HG02870 (cell line): ENCODE data around the gene NT5C2.
A peak's percentile ranks its signal among the peaks of the same experiment; 100 is the strongest.

Experiments used
- ATAC-seq: cut with Tn5 transposase; IDR thresholded peaks from one replicate; pipeline ENCODE4 v1.9.1; 2021; ENCODE audit warnings: mild to moderate bottlenecking, moderate library complexity; ENCODE audit not compliant: unreplicated experiment

The NT5C2 gene

DNA sequence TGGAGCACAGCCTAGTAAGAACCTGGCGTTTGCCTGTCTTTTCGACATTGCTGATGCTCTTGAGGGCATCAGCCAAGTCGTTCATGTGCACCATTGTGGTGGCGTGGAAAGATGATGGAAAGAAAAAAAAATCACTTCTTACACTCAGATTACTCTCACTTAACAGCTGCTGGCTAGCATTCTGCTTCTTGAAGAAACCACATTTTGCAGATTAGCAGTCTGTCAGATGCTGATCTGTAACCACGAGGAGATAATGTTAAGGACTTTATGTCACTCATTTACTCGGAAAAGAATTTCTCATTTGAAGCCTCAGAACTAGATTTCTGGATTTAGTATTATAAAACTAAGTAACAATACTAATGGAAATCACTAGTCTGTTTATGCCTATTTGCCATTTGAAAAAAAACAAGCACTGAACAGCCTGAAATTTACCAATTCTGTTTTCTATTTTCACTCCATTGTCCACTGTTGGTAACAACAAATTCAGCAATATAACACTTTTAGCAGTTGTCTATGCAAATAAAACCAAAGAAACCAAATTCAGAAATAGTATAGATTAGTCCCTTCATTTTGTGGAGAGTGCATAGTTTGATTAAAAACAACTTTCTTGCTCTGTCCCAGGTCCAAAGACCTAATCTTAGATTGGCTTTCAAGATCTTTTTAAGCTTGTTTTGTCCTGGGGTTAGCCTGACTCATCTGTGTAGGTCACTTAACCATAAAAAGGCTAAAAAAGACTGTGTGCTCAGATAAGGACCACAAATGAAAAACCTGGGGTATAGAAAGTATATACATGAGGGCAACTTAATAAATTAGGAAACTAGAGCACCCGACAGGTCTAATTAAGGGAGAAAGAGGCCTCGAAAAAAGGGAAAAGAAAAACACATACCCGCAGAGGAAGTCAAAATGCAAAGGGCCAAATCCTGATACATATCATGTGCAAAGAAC lies 67.5 kb downstream of the NT5C2 start:
- peak; percentile 91 for ATAC-seq

DNA sequence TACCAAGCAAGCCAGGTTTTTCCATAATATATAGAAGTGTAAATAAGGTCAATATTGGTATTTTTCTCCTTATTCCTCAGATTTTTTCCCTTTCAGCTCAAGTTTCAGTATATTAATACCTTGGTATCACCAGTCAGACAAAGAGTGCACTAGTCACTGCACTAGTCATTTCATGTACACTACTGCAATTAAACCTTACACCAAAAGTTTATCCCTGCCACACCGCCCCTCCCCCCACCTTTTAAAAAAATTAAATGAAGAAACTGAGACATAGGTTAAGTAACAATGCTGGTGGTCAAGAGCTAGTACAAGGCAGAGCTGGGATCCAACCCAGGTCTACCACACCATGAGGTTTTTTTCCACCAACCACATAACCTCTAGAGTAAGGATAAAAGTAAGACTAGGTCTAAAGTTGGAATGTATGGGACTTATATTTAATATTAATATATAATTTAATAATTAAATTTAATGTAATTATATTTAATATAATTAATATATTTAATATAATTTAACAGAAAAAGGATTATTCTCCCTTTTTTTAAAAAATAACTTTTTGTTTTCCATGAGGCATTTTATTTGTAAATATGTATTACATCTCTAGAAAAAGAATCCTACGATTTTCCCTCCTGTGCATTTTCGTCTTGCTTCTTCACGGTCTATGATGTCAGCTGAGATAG lies 68.5 kb downstream of the NT5C2 start:
- no peak for ATAC-seq

- ATAC-seq = no peak
Observed at GRCh38 chr10:103123282-103124024, 69.6 kb downstream of the NT5C2 start.

- ATAC-seq = no peak
Observed at GRCh38 chr10:103120977-103121735, 71.9 kb downstream of the NT5C2 start.

- no peak for ATAC-seq
Observed at GRCh38 chr10:103120546-103120945, 72.5 kb downstream of the NT5C2 start.

DNA sequence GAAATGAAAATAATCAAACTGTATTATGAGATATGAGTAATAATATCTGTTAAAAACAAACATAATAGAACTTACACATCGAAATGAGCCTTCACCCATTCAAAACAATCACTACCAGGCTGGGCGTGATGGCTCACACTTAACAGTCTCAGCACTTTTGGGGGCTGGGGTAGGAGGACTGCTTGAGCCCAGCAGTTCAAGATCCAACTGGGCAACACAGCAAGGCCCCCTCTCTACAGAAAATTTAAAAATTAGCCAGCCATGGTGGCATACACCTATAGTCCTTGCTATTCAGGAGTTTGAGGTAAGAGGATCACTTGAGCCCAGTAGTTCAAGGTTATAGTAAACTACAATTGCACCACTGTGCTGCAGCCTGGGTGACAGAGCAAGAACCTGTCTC lies 75.8 kb downstream of the NT5C2 start:
- no peak for ATAC-seq

- no peak for ATAC-seq
Observed at GRCh38 chr10:103114876-103115275, 78.2 kb downstream of the NT5C2 start.

DNA sequence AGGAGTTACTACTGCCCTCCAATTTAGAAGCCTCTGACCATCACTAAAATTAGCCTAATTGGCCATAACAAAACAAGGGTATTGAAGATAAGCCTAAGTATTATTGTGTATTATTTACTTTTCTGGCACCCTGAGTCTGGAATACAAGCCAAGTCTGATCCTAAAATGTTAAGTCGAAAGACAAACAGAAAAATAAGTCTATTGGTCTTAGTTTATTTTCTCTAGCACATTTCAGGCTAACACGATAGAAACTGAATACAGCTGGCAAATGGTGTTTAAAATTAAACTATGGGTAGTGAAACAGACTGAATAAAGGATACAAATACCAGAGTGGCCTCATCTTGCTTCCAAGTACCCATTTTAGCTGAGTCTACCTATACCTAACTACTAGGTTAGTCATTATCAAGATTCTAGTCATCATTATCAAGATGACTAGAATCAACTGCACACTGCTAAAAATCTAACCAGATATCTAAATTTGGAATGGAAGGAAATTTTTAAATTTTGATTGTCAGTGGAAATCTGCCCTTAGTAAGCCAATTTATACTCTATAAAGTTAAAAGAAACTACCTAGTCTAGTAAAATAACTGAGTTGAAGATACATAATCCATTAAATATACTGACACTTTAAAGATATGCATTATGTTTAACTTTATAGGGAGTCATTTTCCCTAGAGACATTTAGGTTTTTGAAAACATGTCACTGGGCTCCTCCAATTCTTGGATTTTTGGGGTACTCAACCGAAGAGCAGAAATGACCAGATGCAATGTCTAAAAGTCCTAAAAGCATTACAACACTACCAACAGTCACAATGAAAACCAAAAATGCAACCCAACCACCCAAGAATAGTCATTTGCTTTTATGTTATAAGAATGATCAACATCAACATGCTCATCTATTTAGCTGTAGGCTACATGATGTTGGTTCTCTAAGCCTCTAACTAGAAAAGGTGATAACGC lies 80.9 kb downstream of the NT5C2 start:
- ATAC-seq = peak; percentile 50

DNA sequence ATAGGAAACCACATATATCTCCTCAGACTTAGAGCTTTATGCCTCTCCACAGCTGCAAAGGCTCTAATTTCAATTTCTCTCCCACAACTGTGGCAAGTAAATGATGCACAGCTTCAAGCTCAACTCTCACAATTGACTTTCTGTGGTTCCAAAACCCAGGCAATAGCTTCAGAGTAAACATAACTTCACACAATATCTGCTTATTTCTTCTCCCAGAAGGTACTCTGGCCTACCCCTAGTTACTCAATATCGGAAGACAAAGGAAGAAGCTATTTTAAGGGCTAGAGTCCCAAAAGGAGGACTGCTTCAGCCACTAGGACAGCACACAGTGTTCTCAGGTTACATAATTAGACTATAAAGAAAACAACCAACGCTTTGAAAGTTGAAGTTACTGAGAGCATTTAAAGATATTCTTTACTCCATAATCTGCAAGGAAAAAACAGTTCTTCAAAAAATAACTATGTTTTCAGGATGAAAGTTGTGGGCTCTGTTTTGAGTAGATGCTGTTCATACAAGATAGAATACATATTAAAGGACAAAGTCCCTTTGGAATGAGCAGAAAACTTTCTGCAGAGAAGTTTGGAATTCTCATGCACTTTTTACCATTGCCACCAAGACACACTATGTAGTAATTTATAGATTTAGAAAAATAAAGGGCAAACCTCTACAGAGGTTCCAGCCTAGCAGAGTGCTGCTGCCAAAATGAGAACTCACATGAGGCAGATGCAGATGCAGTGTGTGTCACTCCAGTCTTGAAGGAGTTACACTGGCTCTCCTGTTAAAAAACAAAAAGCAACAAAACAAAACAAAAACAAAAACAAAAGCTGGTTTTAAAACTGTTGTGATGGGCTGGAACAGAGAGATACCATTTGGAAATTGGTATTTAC lies 81.8 kb downstream of the NT5C2 start:
- peak; percentile 62 for ATAC-seq

DNA sequence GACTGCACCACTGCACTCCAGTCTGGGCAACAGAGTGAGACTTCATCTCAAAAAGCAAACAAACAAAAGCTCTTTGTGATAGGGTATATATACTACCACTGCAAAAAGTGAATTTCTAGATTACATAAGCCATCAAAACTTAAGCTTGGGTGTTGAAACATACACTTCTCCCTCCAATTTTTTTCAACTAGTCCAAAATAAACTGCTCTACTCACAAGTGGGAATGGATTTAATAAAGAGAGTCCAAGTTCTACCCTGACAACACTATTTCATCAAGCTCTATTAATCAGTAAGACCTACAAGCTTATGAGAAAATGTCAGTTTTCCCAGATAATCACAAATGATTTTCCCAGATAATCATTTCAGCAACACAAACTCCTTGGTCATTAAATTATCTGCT lies 82.7 kb downstream of the NT5C2 start:
- ATAC-seq = no peak

- ATAC-seq = no peak
Observed at GRCh38 chr10:103109821-103110220, 83.3 kb downstream of the NT5C2 start.

DNA sequence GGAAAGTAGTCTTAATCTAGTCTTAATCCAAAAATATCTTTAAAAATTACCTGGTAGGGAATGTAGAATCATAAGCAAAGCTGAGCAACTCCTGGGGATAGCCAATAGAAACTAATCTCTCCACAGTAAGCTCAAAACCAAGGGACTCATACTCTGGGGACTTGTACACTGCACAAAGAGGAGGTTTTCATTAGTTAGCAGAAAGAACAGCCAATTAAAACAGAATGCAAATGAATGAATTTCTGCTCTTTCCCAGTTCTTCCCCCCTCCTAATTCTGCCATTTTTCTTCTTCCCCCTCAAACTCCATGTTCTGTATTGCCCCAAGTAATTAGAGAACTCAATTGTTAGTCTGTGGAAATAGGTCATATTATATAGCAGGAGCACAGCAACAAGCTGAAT lies 86.5 kb downstream of the NT5C2 start:
- no peak for ATAC-seq

DNA sequence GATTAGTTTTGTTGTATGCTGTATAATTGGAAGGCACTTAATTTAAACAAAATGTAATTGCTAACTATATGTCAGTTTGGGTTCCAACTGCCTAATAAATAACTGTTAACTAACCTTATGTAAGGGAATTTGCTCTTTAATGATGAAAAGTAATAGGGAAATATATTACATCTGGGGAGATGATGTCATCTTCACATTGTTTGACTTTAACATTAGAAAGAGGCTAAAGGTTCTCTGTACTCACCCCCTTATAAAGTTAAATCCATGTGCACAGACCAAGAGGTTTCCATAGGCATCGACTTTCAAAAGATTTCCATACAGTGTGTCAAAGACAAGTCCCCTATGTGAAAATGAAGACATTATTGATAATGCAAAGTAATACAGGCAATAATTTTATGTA lies 87.6 kb downstream of the NT5C2 start:
- no peak for ATAC-seq

DNA sequence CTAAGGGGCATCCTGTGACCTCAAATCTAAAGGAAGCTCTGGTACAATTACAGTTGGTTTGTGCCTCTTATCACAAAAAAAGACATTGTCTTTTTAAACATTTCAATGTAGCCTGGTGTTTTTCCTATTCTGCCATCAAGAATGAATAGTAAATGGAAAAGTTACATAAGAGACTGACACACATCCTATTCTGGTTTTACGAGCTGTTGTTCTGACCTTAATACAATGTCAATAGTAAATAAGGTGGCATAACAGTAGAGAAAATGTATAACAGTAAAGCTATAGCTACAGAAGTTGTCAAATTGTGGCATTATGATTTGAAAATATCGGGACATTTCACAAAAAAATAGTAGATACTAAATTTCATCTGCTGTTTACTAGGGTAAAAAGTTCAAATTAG lies 88.4 kb downstream of the NT5C2 start:
- no peak for ATAC-seq

DNA sequence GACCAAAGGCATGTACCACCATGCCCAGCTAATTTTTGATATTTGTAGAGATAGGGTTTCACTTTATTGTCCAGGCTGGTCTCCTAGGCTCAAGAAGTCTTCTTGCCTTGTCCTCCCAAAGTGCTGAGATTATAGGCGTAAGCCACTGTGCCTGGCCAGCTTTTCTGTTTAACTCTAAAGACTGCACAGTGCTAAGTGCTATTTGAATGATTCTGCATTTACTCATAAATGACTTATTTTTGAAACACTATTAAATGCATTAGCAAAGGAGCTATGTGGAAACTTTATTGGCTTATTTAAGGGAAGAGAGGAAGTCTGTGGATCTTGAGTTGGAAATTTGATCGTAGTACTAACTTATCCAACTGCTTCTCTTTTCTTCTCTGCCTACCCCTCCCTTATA lies 89.1 kb downstream of the NT5C2 start:
- no peak for ATAC-seq

DNA sequence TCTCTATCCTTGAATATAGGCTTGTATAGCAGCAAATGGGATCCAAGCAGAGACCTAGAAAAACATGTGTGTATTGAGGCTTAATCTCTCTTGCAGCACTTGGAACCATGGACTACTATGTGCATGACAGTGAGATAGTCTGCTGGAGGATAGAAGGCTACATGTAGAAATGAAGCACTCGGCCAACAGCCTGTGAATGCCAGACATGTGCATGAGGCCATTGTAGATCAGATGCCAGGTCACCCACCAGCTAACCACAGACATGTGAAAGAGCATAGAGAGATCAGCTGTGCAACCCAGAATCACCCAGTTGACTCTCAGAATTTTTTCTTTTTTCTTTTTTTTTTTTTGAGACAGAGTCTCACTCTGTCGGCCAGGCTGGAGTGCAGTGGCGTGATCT lies 90.9 kb downstream of the NT5C2 start:
- no peak for ATAC-seq

DNA sequence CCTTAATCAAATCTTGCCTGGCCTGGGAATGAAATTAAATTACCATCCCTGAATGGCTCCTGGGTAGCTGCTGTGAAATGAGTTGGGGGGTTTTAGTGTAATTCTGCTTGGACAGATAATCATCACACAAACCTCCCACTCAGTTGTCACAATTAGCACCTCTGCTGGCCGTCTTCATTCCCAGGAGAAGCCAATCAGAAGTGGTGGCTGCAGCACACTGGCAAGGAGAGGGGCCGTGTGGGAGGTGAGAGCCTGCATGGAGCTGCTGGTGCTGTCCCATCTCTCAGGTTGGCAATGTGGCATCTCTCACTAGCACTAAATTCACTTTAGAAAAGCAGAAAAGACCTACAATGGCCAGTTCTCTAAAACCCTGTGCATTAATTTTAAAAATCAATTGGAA lies 92.5 kb downstream of the NT5C2 start:
- no peak for ATAC-seq

DNA sequence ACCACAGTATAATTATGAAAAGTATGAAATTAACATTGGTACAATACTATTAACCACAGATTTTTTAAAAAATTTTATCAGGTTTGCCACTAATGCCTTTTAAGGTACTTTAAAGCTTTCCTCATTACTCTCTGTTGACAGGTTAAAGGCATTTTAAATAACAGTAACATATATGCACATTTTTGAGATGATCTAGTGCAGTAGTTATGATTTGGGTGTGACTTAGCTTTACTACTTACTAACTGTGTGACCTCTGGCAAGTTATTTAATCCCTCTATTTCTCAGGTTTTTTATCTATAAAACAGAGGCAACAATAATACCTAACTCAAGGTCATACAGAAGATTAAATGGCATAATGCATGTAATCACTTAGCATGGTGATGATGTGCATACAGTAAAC lies 94.8 kb downstream of the NT5C2 start:
- no peak for ATAC-seq

GRCh38 chr10:103096130-103096529 lies 96.9 kb downstream of the NT5C2 start:
- ATAC-seq = no peak
